WTC11 (cell line): Measurements from ENCODE around the gene ITPR1. TPM values are rescaled to one million over a fixed set of nuclear protein-coding genes. Genes with fewer than 3 reads are reported as not detected.

Source experiments
- ATAC-seq: fragments of 200-7000 bp; cut with Tn5 transposase; 2 replicates; pipeline ENCODE4 v1.10.0; 2021; ENCODE audit warnings: mild to moderate bottlenecking, moderate library complexity
- CTCF ChIA-PET: fragments of 300-600 bp; sonication (Branson Sonifier 250); formaldehyde crosslinking; loops from one replicate; lab custom pipeline; 2021; ENCODE audit warnings: antibody characterized with exemption; lab: Charles Lee
- POLR2A ChIA-PET: fragments of 350-600 bp; sonication (Branson Sonifier 250); formaldehyde crosslinking; loops from one replicate; lab custom pipeline; 2021; ENCODE audit warnings: antibody characterized with exemption; lab: Charles Lee
- DNase-seq: peaks from one replicate; pipeline ENCODE4 v3.0.0; 2021; ENCODE audit warnings: low spot score
- H3K27ac Mint-ChIP-seq: 2 replicates; pipeline ENCODE4 v1.8.0; 2021; ENCODE audit warnings: mixed read lengths
- H3K27me3 Mint-ChIP-seq: 2 replicates; pipeline ENCODE4 v1.8.0; 2021; ENCODE audit warnings: low read depth, mild to moderate bottlenecking, moderate library complexity, mixed read lengths
- H3K36me3 Mint-ChIP-seq: 2 replicates; pipeline ENCODE4 v1.8.0; 2021; ENCODE audit warnings: mixed read lengths
- H3K4me1 Mint-ChIP-seq: 2 replicates; pipeline ENCODE4 v1.8.0; 2022; ENCODE audit warnings: mixed read lengths
- H3K4me3 Mint-ChIP-seq: 2 replicates; pipeline ENCODE4 v1.8.0; 2021; ENCODE audit warnings: mild to moderate bottlenecking, moderate library complexity, mixed read lengths
- H3K9me3 Mint-ChIP-seq: 2 replicates; pipeline ENCODE4 v1.8.0; 2021; ENCODE audit warnings: mixed read lengths
- ATF6 ChIP-seq: sonication (generic); formaldehyde crosslinking; IDR thresholded peaks from 2 replicates; pipeline ENCODE4 v1.8.1; 2023; ENCODE audit warnings: mild to moderate bottlenecking, missing genetic modification reagents
- CREB1 ChIP-seq: sonication (generic); formaldehyde crosslinking; IDR thresholded peaks from 2 replicates; pipeline ENCODE4 v1.8.0; 2023; ENCODE audit warnings: mild to moderate bottlenecking, missing genetic modification reagents
- CREM ChIP-seq: sonication (generic); formaldehyde crosslinking; IDR thresholded peaks from 2 replicates; pipeline ENCODE4 v1.8.1; 2022; ENCODE audit warnings: mild to moderate bottlenecking, missing genetic modification reagents, moderate library complexity
- E2F1 ChIP-seq: sonication (generic); formaldehyde crosslinking; IDR thresholded peaks from 2 replicates; pipeline ENCODE4 v1.8.0; 2022; ENCODE audit warnings: mild to moderate bottlenecking, missing genetic modification reagents
- ELF4 ChIP-seq: sonication (generic); formaldehyde crosslinking; IDR thresholded peaks from 2 replicates; pipeline ENCODE4 v1.8.1; 2022; ENCODE audit warnings: low read depth, mild to moderate bottlenecking, moderate library complexity, missing genetic modification reagents
- ERG ChIP-seq: fragments of 250-450 bp; sonication (Bioruptor Pico); IDR thresholded peaks from 2 replicates; pipeline ENCODE4 v1.8.0; 2021; ENCODE audit warnings: mild to moderate bottlenecking
- FOXJ3 ChIP-seq: sonication (generic); formaldehyde crosslinking; IDR thresholded peaks from 2 replicates; pipeline ENCODE4 v1.9.0; 2021; ENCODE audit warnings: missing genetic modification reagents, mild to moderate bottlenecking, borderline replicate concordance
- FOXK1 ChIP-seq: sonication (generic); formaldehyde crosslinking; IDR thresholded peaks from 2 replicates; pipeline ENCODE4 v1.8.0; 2022; ENCODE audit warnings: mild to moderate bottlenecking, moderate library complexity, missing genetic modification reagents
- GTF2I ChIP-seq: fragments of 250-450 bp; sonication (Bioruptor Pico); conservative IDR thresholded peaks from 2 replicates; pipeline ENCODE4 v1.4.0; 2021; ENCODE audit warnings: mild to moderate bottlenecking
- HMGXB4 ChIP-seq: sonication (generic); formaldehyde crosslinking; IDR thresholded peaks from 2 replicates; pipeline ENCODE4 v1.8.1; 2023; ENCODE audit warnings: mild to moderate bottlenecking, moderate library complexity, missing genetic modification reagents
- KAT7 ChIP-seq: sonication (generic); formaldehyde crosslinking; IDR thresholded peaks from 2 replicates; pipeline ENCODE4 v1.8.1; 2023; ENCODE audit warnings: missing genetic modification reagents, mild to moderate bottlenecking, borderline replicate concordance
- PREB ChIP-seq: sonication (generic); formaldehyde crosslinking; IDR thresholded peaks from 2 replicates; pipeline ENCODE4 v1.8.1; 2022; ENCODE audit warnings: mild to moderate bottlenecking, missing genetic modification reagents, moderate library complexity, borderline replicate concordance
- PRRX2 ChIP-seq: fragments of 250-450 bp; sonication (Bioruptor Pico); IDR thresholded peaks from 2 replicates; pipeline ENCODE4 v1.8.0; 2021; ENCODE audit warnings: mild to moderate bottlenecking
- RORB ChIP-seq: fragments of 250-450 bp; sonication (Bioruptor Pico); IDR thresholded peaks from 2 replicates; pipeline ENCODE4 v1.9.0; 2021; ENCODE audit warnings: mild to moderate bottlenecking
- SMAD3 ChIP-seq: sonication (generic); formaldehyde crosslinking; IDR thresholded peaks from 2 replicates; pipeline ENCODE4 v1.8.0; 2022; ENCODE audit warnings: missing genetic modification reagents, mild to moderate bottlenecking, borderline replicate concordance
- SMAD4 ChIP-seq: sonication (generic); formaldehyde crosslinking; IDR thresholded peaks from 2 replicates; pipeline ENCODE4 v1.8.0; 2022; ENCODE audit warnings: mild to moderate bottlenecking, missing genetic modification reagents
- ZNF121 ChIP-seq: sonication (generic); formaldehyde crosslinking; IDR thresholded peaks from 2 replicates; pipeline ENCODE4 v1.8.0; 2023; ENCODE audit warnings: missing genetic modification reagents
- ZNF138 ChIP-seq: sonication (generic); formaldehyde crosslinking; conservative IDR thresholded peaks from 2 replicates; pipeline ENCODE4 v1.8.1; 2022; ENCODE audit warnings: mild to moderate bottlenecking, moderate library complexity, missing genetic modification reagents
- ZNF263 ChIP-seq: sonication (generic); formaldehyde crosslinking; IDR thresholded peaks from 2 replicates; pipeline ENCODE4 v1.8.1; 2022; ENCODE audit warnings: low read depth, mild to moderate bottlenecking, moderate library complexity, missing genetic modification reagents
- ZNF423 ChIP-seq: fragments of 250-450 bp; sonication (Bioruptor Pico); IDR thresholded peaks from 2 replicates; pipeline ENCODE4 v2.1.2; 2022; ENCODE audit warnings: mild to moderate bottlenecking, moderate library complexity
- ZNF425 ChIP-seq: fragments of 250-450 bp; sonication (Bioruptor Pico); conservative IDR thresholded peaks from 2 replicates; pipeline ENCODE4 v1.9.0; 2021; ENCODE audit warnings: mild to moderate bottlenecking
- ZNF671 ChIP-seq: fragments of 250-450 bp; sonication (Bioruptor Pico); IDR thresholded peaks from 2 replicates; pipeline ENCODE4 v1.8.0; 2021; ENCODE audit warnings: mild to moderate bottlenecking
- total RNA-seq: library from RNA; stranded (reverse); gene quantifications from 3 replicates; pipeline ENCODE4 v1.2.3, GENCODE V29; 2021
- TF ChIP-seq, protein P1 (sequence below): sonication (generic); formaldehyde crosslinking; IDR thresholded peaks from 2 replicates; pipeline ENCODE4 v1.8.0; 2022; ENCODE audit warnings: mild to moderate bottlenecking, missing genetic modification reagents

Gene ITPR1
- total RNA-seq, 1 experiment from 2014 or later = 11.8 TPM

DNA sequence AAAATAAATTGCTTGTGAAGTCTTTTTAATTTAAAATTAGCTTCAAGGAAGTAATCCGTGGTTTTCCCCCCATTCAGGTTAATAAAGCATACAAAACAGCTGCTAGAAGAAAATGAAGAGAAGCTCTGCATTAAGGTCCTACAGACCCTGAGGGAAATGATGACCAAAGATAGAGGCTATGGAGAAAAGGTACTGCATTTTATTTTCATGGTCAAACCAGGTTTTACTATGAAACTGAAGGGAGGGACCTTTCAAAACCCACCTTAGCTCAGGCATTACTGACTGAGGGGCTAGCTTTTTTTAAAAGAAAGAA, 218.5 kb downstream of the ITPR1 start:
- DNase-seq = no peak
- ChIA-PET POLR2A (interaction anchor here (0.6 to 1.5 kb wide), 3 partner anchors 9 to 314 kb away, joined by 3 to 6 read pairs (median 4); no protein-coding TSS in a partner anchor), CTCF (interaction anchor here (0.5 to 3.8 kb wide), 66 partner anchors 9 to 581 kb away, joined by 3 to 110 read pairs (median 4); partner anchors contain the start of gene BHLHE40)
- TF ChIP-seq ZNF671 (CRISPR knock-in tag) = no peak
- no peak for TF ChIP-seq KAT7
- TF ChIP-seq ZNF138 (CRISPR knock-in tag) = no peak
- TF ChIP-seq PRRX2 (CRISPR knock-in tag) = no peak
- TF ChIP-seq ZNF423 (CRISPR knock-in tag) = no peak
- TF ChIP-seq FOXJ3 (CRISPR knock-in tag) = no peak
- TF ChIP-seq ATF6 (CRISPR knock-in tag) = no peak
- TF ChIP-seq ERG (CRISPR knock-in tag) = no peak
- TF ChIP-seq ZNF121 (CRISPR knock-in tag) = no peak
- no peaks in the 10 kb centered on the region for H3K9me3 Mint-ChIP-seq
- H3K36me3 Mint-ChIP-seq = peaks cover 4% of the 10 kb centered on the region
- peaks cover 51% of the 10 kb centered on the region for H3K4me1 Mint-ChIP-seq
- H3K4me3 Mint-ChIP-seq = no peak overlapping the region
- H3K27me3 Mint-ChIP-seq = no peaks in the 10 kb centered on the region
- no peak overlapping the region for H3K27ac Mint-ChIP-seq
- ATAC-seq = peak; percentile 12; the same call in 1 of the 2 replicates

GRCh38 chr3:4712109-4712508, 219.0 kb downstream of the ITPR1 start:
- Mint-ChIP-seq H3K4me3 (no peak overlapping the region), H3K36me3 (peaks cover 2% of the 10 kb centered on the region), H3K27ac (no peak overlapping the region), H3K27me3 (no peaks in the 10 kb centered on the region), H3K9me3 (no peaks in the 10 kb centered on the region), H3K4me1 (peaks cover 46% of the 10 kb centered on the region)
- TF ChIP-seq ZNF263 (no peak), CREM (no peak), RORB (no peak), E2F1 (no peak), SMAD3 (CRISPR knock-in tag) (no peak), GTF2I (CRISPR knock-in tag) (no peak), ELF4 (CRISPR knock-in tag) (no peak), FOXK1 (CRISPR knock-in tag) (no peak), CREB1 (no peak), ZNF425 (CRISPR knock-in tag) (no peak), PREB (no peak), HMGXB4 (no peak), SMAD4 (CRISPR knock-in tag) (no peak)
- TF ChIP-seq, protein P1, sequence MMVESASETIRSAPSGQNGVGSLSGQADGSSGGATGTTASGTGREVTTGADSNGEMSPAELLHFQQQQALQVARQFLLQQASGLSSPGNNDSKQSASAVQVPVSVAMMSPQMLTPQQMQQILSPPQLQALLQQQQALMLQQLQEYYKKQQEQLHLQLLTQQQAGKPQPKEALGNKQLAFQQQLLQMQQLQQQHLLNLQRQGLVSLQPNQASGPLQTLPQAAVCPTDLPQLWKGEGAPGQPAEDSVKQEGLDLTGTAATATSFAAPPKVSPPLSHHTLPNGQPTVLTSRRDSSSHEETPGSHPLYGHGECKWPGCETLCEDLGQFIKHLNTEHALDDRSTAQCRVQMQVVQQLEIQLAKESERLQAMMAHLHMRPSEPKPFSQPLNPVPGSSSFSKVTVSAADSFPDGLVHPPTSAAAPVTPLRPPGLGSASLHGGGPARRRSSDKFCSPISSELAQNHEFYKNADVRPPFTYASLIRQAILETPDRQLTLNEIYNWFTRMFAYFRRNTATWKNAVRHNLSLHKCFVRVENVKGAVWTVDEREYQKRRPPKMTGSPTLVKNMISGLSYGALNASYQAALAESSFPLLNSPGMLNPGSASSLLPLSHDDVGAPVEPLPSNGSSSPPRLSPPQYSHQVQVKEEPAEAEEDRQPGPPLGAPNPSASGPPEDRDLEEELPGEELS (CRISPR knock-in tag) = no peak
- POLR2A ChIA-PET = interaction anchor here (0.6 to 1.5 kb wide), 3 partner anchors 9 to 314 kb away, joined by 3 to 6 read pairs (median 4); no protein-coding TSS in a partner anchor
- ATAC-seq (no peak), DNase-seq (no peak)
- CTCF ChIA-PET = interaction anchor here (0.5 to 3.8 kb wide), 65 partner anchors 8 to 581 kb away, joined by 3 to 110 read pairs (median 4); partner anchors contain the start of gene BHLHE40
